NCI-H748 (cell line): ENCODE data around the gene NRXN2.

Source experiments
- DNase-seq: peaks from one replicate; lab custom pipeline; 2025; ENCODE audit not compliant: unreplicated experiment; lab: John Stamatoyannopoulos, UW

Gene NRXN2

GRCh38 chr11:64654439-64654838, 68.6 kb downstream of the NRXN2 start:
- no peak for DNase-seq

GRCh38 chr11:64653388-64653973, 69.5 kb downstream of the NRXN2 start:
- no peak for DNase-seq

- peak; percentile 70 for DNase-seq
Observed at GRCh38 chr11:64652586-64653387, 70.2 kb downstream of the NRXN2 start.

GRCh38 chr11:64650923-64651523, 72.0 kb downstream of the NRXN2 start:
- DNase-seq: peak; percentile 30

GRCh38 chr11:64649291-64649697, 73.7 kb downstream of the NRXN2 start:
- DNase-seq: peak; percentile 48

- no peak for DNase-seq
Observed at GRCh38 chr11:64648551-64648950, 74.4 kb downstream of the NRXN2 start.

GRCh38 chr11:64647019-64647779, 75.8 kb downstream of the NRXN2 start:
- DNase-seq: no peak

- DNase-seq: no peak
Observed at GRCh38 chr11:64644647-64645275, 78.2 kb downstream of the NRXN2 start.

- peak; percentile 71 for DNase-seq
Observed at GRCh38 chr11:64643920-64644646, 78.9 kb downstream of the NRXN2 start.

GRCh38 chr11:64643256-64643881, 79.6 kb downstream of the NRXN2 start:
- peak; percentile 79 for DNase-seq

- no peak for DNase-seq
Observed at GRCh38 chr11:64642871-64643255, 80.1 kb downstream of the NRXN2 start.

- DNase-seq: peak; percentile 29
Observed at GRCh38 chr11:64642418-64642735, 80.6 kb downstream of the NRXN2 start.

GRCh38 chr11:64641596-64642417, 81.2 kb downstream of the NRXN2 start:
- no peak for DNase-seq

GRCh38 chr11:64639885-64640284, 83.1 kb downstream of the NRXN2 start:
- no peak for DNase-seq

GRCh38 chr11:64638829-64639228, 84.2 kb downstream of the NRXN2 start:
- no peak for DNase-seq

GRCh38 chr11:64638018-64638665, 84.9 kb downstream of the NRXN2 start:
- peak; percentile 39 for DNase-seq

GRCh38 chr11:64637334-64638017, 85.5 kb downstream of the NRXN2 start:
- no peak for DNase-seq

GRCh38 chr11:64633555-64634159, 89.3 kb downstream of the NRXN2 start:
- no peak for DNase-seq
